AG09309 (cell line): ENCODE results near the gene OR2T3.
"Not testable (repeated sequence)": the region's sequence is repeated elsewhere in the genome, so short reads cannot be mapped to it uniquely, and the experiment has no call there.

Source experiments
- DNase-seq: peaks from one replicate; pipeline ENCODE4 v3.0.0-alpha.2; 2010; ENCODE audit warnings: low read depth
- H3K4me3 ChIP-seq: 2 replicates; pipeline ENCODE4 v1.5.1; 2011; ENCODE audit warnings: mild to moderate bottlenecking, low read depth, low read length, moderate library complexity; ENCODE audit not compliant: control insufficient read depth

The OR2T3 gene, protein sequence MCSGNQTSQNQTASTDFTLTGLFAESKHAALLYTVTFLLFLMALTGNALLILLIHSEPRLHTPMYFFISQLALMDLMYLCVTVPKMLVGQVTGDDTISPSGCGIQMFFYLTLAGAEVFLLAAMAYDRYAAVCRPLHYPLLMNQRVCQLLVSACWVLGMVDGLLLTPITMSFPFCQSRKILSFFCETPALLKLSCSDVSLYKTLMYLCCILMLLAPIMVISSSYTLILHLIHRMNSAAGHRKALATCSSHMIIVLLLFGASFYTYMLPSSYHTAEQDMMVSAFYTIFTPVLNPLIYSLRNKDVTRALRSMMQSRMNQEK

DNA sequence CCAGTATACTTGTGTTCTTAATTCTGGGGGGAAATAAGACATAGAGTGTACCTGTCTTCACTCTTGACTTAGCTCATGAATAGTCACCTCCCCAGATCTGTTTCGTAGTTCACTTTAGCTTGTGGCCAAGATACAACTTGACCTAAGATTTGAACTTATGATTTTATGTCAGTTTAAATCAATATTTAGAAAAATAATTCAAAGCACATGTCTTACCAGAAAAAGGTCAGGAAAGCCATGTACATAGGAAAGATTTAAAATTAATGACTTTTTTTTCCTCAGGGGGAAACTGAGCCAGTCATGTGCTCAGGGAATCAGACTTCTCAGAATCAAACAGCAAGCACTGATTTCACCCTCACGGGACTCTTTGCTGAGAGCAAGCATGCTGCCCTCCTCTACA is at the start of gene OR2T3:
Gene OR2T3 (plus strand): TSS at position 301 of the 400 bp plus-strand sequence. CDS start 0 bp downstream, at position 301.
- H3K4me3 ChIP-seq, DNase-seq: not testable (repeated sequence)

DNA sequence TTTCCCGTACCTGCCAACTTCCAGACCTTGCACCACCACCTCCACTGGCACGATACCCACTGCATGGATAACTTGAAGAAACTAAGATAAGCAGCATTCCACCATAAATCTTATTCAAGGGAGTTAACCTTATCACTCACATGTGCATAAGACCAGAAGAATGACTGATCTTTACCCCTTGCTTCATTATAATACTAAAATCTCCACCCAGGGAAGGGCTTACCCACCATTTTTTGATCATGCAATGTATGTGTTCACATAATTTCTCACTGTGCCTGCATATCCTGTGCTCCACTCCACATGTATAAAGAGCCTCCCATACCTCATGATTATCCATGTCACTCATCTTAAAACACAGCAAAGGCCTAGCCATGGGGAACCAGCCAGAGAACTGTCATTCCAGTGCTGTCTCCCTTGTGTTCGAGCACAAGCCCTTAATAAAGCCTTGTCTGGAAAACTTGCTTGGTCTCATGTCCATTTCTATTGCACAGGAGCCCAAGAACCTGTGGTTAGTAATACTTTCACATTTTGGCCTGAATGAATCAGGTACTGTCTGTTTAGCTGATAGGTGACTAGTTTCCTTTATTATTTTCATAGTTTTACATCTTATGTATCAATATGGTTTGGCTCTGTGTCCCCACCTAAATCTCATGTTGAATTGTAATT is 45.5 kb upstream of the OR2T3 start:
- H3K4me3 ChIP-seq, DNase-seq: not testable (repeated sequence)

DNA sequence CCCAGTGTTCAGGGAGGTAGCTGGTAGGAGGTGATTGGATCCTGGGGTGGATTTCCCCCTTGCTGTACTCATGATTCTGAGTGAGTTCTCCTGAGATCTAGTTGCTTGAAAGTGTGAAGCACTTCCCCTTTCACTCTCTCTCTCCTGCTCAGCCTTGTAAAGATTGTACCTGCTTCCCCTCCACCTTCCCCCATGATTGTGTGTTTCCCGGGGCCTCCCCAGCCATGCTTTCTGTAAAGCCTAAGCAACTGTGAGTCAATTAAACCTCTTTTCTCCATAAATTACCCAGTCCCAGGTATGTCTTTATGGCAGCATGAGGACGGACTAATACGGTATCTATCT is 45.0 kb upstream of the OR2T3 start:
- not testable (repeated sequence) for H3K4me3 ChIP-seq, DNase-seq

DNA sequence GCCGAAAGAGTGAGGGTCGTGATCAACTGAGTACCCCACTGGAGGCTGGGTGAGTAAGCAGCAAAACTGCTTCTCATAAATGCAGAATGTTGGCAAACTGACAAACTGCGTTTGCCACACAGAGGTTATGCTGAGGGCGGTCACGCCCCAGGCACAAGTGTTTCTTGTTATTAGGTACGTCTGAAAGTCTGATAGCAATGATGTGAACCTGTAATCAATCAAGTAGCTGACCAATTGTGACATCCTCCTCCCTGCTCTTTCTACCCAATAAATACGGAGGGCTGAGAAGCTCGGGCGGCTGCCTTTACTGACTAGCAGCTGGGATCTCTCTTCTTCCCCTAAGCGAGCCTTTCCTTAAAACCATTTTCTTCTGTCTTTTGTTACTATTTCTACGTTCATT is 41.5 kb upstream of the OR2T3 start:
- H3K4me3 ChIP-seq, DNase-seq: not testable (repeated sequence)

DNA sequence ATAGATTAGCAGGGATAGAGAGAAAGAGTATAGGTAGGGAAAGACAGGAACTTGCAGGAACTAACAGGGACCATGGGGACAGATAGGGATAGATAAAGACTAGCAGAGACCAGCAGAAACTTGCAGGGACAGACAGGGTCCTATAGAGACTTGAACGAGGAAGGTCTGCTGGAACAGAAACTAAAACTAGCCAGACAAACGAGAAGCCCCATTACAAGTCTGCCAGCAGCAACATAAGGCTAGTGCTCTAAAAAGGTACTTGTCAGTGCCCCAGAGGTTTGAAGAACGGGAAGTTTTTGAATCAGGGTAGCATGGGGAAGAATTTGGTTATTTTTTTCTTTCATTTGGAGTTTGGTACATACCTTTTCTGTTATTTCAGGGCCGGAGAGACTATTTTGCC is 41.0 kb upstream of the OR2T3 start:
- not testable (repeated sequence) for DNase-seq, H3K4me3 ChIP-seq

DNA sequence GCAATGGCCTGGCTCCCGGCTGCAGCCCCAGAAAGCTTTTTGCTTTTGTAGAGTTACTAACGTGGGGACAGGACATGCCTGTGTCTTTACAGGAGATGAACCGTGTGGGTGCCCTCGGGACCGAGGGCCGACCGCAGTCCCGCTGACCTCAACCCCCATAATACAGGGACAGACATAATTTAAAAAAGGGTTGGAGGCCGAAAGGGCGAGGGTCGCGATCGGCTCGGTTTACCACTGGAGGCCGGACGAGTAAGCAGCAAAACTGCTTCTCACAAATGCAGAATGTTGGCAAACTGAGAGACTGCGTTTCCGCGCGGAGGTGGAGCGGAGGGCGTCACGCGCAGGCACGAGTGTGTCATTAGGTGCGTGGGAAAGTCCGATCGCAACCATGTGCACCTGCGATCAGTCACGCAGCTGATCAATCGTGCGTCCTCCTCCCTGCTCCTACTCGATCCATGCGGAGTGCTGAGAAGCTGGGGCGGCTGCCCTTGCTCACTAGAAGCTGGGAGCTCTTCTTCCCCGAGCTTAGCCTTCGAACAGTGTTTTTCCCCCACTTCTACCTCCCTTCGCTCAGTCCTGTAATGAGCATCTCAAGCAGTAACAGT is 39.2 kb upstream of the OR2T3 start:
- not testable (repeated sequence) for DNase-seq

DNA sequence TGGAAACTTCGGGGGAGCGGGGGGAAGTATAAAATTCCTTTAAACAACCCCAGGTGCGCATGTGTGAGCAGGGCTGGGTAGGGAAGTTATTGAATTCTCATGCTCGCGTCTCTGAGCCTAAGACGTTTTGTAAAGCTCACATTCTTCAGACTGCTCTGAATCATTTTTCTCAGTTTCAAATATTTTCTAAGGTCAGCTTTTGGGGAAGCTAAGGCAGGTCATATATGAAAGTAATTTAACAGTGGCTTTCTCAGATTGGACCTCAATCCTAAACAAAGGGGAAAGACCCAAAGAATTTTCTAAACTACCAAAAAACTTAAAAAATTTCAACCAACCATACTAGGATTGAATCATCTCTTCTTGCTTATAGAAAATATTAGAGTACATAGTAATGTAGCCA is 38.2 kb upstream of the OR2T3 start:
- not testable (repeated sequence) for DNase-seq, H3K4me3 ChIP-seq

More for the DNA sequence above, 39.2 kb upstream of the OR2T3 start:
- not testable (repeated sequence) for H3K4me3 ChIP-seq

DNA sequence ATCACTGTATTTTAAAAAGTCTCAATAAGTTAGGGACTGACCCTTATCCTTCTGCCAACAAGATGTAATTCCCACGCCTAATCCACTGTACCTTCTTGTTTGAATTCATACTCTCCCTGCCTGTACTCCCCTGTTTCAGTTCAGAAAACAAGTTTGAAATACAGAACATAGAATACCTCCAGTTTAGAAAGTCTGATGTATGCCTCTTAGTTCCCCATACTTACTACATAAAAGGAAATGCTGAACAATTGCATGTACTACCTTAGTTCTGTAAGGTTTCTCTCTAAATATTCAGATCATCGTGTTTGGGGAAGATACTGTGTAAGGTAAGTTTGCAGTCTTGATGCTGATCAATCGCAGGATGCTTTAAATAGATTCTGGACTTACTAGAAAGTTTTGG is 36.8 kb upstream of the OR2T3 start:
- not testable (repeated sequence) for DNase-seq, H3K4me3 ChIP-seq

DNA sequence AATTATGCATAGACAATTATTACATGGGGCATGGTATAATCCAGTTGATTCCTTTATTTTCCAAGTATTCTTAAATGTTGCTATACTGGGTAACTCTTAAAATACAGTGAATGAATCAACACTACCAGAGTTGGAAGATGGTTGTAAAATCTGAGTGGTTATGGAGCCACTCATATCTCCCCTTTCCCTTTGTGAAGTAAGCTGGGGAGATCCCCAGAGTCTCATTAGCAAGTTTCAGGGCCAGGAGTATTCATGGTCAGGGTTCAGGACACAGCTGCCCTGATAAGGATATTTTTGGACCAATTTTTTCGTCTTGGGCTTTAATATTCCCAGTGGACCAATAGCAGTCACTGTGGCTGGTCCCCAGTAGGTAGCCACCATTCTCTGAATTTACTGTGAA is 34.5 kb upstream of the OR2T3 start:
- DNase-seq, H3K4me3 ChIP-seq: not testable (repeated sequence)

DNA sequence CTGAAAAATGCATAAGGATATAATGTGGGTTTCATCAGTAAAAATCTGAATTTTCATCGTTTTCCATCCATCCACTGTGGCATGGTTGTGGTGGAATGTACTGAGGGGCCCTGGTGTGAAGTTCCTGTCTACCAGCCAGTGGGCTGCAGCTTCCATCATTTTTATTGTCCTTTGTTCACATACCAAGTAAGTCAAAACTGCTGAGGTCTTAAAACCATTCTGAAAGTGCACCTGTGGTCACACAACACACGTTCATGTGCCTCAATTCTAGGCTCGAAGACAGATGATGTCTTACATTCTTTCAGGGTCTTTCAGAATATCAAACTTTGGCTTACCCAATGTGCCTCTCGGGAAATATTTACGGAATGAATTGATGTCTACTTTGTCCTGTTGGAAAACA is 33.9 kb upstream of the OR2T3 start:
- not testable (repeated sequence) for H3K4me3 ChIP-seq, DNase-seq

DNA sequence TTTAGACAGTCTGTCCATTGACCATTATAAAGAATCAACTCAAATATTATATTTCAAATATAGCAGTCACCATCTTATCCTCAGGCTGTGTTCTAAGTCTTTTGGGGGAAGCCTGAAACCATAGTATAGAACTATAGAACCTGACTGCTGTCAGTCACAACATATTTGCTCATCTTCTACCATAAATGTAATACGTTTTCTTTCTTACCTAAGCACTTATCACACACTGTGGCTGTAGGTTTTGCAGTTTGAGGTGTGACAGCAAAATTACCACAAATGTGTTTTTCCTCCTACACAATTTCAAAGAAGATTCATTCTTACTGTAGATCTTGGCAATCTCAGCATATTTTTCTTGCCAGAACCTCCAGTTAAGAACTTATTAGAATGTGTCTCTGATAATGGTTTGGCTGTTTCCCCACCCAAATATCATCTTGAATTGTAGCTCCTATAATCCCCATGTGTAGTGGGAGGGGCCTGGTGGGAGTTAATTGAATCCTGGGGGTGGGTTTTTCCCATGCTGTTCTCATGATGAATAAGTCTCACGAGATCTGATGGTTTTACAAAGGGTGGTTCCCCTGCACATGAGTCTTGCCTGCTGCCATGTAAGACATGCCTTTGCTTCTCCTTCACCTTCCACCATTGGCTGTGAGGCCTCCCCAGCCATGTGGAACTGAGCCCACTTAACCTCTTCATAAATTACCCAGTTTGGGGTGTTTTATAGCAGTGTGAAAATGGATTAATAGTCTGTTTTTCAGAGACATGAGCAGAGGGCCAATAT is 30.5 kb upstream of the OR2T3 start:
- DNase-seq, H3K4me3 ChIP-seq: not testable (repeated sequence)

DNA sequence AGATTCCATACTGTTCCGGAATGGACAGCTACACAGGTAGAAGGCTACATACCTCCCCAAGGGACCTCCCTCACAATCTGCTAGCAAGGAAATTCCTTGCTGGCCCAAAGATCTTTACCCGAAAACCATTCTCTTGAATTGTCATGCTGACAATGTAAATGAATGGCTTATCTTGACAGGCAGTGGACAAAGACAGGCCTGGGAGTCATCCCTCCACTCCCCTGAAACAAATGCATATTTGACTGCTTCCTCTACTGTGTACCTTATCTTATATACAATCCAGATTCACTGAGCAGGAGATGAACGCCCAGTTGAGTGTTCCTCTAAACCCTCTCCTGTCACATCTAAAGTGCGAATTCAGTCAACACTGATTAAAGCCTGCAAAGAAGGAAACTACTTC is 28.5 kb upstream of the OR2T3 start:
- not testable (repeated sequence) for DNase-seq, H3K4me3 ChIP-seq

DNA sequence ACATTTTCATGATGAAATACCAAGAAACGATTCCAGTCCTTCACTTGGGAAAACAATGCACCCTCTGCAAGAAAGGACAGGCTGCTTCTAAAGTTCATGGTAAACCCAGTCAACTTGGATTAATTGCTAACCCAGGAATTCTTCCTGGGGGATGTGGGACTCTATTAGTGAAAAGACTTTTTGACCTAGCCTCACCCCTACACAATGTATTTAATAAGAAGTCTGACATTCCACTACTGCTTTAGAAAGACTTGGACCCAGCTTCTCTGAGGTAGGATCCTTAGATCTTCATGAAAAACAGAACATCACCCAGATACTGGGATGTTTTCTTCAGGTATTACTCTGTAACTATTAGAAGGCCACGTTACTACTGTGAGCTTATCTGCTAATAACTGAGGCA is 27.8 kb upstream of the OR2T3 start, which contains the start of gene OR2T2:
Gene OR2T2 (plus strand): TSS at position 239 of the 400 bp plus-strand sequence. CDS start 7,161 bp downstream, outside the sequence.
- not testable (repeated sequence) for DNase-seq, H3K4me3 ChIP-seq

DNA sequence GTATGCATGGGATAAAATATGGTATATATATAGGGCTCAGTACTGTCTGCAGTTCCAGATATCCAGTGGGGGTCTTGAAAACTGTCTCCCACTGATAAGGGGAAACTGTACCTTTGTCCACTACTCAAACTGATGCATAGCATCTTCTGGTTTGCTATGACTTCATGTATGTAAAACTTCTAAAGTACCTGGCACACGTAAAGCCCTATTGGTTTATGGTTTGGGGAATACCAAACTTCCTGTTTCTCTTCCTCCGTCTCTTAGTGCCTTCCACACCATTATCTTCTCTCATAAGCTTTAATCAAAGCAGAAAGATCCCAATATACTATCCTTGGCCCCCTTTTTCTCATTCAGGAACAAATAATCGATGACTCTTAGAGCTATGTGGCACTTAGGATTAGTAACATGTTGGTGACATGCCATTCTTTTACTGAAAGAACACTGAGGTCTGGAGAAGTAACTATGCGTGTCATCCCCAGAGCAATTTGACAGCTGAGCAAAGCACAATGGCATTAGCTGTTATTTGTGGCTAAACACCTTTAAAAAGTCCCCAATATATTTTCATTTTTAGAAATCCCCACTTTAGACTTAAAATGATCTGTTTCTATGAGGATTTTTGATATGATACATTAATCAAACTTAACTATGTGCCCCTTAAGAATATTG is 24.6 kb upstream of the OR2T3 start:
- DNase-seq, H3K4me3 ChIP-seq: not testable (repeated sequence)

DNA sequence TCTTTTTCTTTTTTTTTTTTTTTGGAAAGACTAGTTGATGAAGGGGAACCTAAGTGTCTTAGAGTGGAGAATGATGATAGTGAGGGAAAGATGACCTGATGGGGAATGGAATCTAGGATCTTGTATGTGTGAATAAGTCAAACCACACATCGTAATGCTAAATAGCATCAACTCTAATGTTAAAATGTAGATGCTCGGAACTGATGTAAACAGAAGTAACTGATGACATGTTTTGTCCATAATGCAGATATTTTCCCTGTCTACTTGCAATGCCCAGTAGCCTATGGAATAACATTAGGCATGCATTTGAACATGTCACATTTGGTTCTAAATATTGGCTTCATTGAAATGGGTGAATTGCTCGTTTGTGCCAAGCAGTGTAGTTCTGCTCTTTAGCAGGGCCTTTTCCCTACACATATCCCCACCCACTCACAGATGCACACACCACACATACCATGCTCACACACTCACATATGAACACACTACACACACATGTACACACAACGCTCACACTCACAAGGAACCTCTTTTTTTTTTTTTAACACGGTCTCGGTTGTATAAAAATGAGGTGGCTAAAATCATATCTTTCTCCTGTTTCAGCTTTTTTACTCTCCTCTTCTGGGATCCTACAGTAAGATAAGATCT is 23.2 kb upstream of the OR2T3 start:
- H3K4me3 ChIP-seq, DNase-seq: not testable (repeated sequence)

DNA sequence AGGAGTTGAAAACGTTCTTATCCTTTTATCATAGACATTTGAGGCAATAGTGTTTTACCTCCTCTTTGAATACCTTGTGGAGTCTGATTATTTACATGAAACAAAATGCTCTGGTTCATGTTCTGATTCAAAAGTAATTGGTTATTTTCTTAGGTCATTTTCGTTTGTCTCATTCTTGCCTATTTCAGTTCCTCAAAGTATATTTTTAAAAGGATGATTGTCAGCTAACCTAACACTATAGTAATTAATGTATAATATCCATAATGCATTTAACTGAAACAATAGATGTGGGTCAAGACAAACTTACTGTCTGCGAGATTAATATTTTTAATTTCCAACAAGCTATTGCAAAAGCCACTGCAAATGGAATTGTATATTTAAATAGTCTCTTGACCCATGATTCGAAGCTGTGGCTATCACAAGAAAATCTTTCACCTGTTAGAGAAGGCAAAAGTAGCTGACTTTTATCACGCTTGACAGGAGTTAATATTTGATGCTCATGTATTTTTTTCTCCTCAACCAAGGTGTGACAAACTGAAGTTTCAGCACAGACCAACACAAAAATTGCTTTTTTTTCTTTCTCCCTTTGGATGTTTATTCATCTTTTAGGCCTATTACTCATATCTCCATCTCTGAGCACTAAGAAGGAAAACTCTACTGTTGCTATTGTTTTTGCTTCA is 22.5 kb upstream of the OR2T3 start:
- not testable (repeated sequence) for DNase-seq

DNA sequence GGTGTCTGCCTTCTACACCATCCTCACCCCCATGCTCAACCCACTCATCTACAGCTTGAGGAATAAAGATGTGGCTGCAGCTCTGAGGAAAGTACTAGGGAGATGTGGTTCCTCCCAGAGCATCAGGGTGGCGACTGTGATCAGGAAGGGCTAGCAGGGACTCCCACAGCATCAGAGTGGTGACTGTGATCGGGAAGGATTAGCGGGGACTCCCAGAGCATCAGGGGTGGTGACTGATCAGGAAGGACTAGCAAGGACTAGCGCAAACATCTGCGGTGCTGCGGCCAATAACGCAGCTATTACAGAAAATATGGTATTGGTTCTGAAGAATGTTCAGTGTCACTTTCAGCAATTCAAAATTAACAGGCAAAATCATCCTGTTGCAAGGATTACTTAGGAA is 19.5 kb upstream of the OR2T3 start:
- DNase-seq, H3K4me3 ChIP-seq: not testable (repeated sequence)

More for the DNA sequence above, 22.5 kb upstream of the OR2T3 start:
- H3K4me3 ChIP-seq, result not testable (repeated sequence)
